GM19324 (cell line): Measurements from ENCODE around the gene TPM4.

Source experiments
- ATAC-seq: cut with Tn5 transposase; IDR thresholded peaks from one replicate; pipeline ENCODE4 v1.9.1; 2021; ENCODE audit warnings: mild to moderate bottlenecking, moderate library complexity; ENCODE audit not compliant: unreplicated experiment, low FRiP score

TPM4 gene

DNA sequence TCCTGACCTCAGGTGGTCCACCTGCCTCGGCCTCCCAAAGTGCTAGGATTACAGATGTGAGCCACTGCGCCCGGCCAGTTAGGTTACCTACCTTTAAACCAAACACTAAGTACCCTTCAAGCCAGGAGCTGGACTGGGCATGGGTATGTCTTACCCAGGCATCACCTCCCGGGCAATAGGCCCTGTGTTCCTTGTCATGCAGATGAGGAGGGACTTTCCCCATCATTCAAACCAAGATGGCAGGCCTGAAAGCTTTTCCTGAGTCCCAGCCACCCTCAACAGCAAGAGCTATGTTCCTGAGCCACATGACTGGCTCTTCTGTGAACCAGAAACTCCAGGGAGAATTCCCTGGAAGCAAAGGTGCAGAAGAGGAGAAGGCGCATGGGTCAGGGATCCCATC, 44.8 kb downstream of the TPM4 start:
- no peak for ATAC-seq

DNA sequence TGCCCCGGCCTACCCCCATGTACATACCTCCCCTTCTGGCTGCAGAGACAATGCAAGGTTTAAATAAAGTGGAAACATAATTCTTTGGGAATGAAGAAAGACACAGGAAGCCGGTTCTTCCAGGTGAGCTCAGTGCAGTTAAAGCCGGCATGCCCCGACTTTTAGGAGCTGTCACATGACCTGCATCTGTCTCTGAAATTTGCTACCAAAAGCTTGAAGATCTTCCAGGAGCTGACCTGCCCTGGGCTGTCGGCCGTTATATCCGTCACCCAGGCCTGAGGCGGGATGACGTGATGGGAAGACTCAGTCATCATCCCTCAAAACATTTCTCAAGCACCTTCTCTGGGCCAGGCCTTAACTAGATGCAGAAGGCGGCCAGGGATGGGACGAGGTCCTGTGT, 45.7 kb downstream of the TPM4 start:
- no peak for ATAC-seq

DNA sequence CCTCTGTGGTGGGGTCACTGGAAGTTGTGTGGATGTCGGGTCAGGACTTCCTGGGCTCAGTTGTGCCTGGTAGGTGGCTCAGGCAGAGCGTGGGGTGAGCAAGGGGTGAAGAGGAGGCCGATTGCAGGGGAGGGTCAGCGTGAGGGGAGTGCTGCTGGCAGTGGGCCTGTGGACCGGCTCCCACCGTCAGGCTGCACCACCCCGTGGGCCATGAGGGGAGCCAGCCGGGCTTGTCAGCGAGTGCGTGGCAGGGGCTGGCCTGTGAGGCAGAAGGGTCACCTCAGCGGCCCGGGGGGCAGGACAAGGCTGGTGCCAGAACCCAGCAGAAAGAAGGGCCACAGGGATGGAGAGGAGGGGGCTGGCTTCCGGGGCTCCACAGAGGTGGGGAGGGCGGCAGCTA, 48.7 kb downstream of the TPM4 start:
- ATAC-seq = no peak

DNA sequence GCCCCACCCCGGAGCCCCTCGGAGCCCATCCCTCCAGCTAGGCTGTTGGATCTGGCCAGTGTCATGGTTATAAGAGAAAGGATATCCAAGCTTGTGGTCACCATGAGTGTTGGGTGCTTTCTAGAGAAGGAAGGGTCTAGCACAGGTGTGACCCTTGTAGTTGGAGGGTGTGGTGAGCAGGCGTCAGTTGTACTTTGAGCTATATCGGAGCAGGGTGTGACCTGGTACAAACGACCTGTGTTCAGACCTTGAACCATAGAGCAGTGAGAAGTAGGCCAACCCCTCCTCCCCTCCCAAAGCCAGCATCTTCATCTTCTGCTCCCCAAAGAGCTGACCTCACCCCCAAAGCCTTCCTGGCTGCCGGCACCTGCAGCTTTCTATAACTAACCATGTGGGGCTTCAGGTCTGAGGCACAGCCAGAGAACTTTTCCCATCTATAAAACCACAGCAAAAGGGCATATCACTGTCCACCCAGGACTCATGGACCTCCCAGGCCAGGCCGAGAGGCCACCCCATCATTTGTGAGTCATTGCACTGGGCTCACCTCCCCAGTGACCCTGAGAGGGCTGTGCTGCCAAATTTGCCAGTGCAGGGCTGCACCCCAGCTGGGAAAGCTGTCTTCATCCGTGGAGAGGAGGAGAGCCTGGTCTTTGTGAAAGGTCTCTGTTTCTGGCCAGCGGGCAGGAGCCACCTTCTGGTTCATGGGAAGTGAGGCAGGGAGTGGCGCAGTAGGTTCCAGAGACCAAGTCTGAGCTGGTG, 49.6 kb downstream of the TPM4 start:
- no peak for ATAC-seq

DNA sequence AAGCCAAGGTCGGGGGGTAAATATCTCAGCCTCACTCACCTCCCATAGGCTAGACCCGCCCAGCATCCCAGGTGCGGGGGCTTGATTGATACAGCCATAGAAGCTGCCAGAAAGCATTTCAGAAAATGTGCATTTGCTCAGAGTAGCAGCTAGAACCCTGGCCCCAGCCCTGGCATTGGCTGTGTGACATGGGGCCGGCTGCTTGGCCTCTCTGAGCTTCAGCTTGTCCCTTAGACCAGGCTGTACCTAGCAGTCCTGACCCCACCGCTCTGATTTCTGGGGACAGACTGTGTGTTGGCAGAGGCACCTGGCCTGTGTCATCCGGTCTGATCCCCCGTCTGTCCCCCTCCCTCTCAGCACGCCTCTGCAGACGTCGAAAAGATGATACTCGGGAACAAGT, 50.8 kb downstream of the TPM4 start:
- no peak for ATAC-seq

DNA sequence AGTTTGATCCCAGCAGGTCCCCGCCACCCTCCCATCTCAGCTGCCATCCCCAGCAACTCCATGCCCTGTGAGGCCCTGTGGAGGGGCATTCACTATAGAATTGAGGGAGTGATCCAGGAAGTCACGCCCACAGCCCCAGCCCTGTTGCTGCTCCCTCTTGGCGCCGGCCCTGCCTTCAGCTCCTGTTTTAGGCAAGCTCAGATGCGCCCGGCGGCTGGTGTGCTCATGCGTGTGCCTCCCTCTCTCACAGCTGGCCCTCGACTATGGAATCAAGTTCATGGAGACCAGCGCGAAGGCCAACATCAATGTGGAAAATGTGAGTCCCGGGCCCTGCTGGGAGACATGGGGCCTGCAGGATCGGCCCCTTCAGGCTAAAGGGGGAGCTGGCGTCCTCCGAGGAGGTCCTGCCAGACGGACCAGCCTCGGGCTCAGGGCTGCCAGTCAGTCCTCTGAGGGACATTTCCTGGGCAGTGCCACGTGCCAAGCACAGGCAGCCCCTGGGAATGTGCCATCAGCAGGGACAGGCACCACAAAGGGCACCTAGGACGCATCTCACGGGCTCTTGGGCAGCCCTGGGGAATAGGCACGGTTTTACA, 51.6 kb downstream of the TPM4 start:
- ATAC-seq = no peak

DNA sequence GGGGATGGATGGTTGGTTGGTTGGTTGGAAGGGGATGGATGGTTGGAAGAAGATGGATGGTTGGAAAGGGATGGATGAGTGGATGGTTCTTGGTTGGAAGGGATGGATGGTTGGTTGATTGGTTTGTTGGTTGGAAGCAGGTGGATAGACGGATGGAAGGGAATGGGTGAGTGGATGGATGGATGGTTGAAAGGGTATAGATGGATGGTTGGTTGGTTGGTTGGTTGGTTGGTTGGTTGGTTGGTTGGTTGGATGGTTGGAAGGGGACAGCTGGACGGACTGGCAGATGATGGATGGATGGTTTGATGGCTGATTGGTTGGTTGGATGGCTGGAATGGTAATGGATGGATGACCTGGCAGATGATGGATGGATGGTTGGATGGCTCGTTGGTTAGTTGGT, 55.4 kb downstream of the TPM4 start:
- ATAC-seq = no peak

DNA sequence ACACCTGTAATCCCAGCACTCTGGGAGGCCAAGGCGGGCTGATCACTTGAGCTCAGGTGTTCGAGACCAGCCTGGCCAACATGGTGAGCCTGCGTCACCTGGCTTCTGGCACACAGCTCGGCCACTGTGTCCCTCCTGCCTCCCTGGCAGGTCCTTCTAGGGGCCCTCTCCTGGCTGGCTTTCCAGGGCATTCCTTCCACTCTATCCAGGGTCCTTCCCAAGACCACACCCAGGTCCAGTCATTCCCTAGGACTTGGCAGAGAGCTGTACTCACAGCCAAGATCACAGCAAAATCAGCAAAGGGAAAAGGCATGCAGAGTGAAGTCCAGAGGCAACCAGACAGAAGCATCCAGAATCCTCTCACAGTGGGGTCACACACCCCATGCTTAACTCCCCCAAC, 57.5 kb downstream of the TPM4 start:
- ATAC-seq = no peak

DNA sequence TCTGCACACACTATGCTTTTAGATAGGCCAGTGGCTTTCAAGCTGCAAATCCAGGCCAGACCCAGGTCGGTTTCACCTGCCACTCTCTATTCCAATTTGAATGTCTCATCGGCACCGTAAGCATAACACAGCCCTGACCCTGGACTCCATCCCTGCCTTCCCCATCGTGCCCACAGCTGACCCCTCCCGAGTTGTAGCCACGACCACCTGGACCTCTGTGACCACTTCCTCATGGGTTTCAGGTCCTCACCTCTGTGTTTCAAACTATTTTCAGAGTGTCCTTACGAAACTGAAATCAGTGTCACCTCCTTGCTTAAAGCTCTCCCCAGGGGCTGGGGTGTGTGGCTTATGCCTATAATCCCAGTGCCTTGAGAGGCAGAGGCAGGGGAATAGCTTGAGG, 58.2 kb downstream of the TPM4 start:
- peak; percentile 46 for ATAC-seq

DNA sequence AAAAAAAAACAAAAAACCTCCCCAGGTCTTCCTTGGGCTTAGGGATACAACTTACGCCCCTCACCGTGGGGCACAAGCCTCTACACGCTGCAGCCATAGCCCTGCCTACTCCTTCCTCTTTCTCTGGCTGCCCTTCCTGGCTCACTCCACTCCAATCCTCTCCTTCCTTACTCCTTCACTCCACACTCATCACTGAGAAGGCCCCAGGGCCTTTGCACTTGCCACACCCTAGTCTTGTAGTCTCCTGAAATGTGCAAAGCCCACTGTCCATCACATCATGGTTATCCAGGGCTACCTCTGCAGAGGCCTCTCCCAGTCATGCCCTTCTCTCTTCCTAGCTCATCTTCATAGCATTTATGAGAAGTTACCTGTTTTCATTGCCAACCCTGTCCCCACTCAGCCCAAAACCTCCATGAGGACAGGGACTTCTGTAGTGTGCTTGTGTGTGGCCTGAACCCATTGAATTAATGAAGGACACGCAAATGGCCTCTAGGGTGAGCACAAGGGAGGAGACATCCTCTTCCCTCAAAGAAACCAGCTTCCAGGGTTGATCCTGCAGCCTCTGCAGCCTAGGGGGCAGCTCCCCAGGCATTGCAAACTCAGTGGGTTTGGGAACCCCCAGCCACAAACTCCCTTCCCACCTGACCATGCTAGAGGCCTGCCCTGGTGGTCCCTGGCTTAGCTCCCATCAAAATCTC, 59.3 kb downstream of the TPM4 start:
- no peak for ATAC-seq

DNA sequence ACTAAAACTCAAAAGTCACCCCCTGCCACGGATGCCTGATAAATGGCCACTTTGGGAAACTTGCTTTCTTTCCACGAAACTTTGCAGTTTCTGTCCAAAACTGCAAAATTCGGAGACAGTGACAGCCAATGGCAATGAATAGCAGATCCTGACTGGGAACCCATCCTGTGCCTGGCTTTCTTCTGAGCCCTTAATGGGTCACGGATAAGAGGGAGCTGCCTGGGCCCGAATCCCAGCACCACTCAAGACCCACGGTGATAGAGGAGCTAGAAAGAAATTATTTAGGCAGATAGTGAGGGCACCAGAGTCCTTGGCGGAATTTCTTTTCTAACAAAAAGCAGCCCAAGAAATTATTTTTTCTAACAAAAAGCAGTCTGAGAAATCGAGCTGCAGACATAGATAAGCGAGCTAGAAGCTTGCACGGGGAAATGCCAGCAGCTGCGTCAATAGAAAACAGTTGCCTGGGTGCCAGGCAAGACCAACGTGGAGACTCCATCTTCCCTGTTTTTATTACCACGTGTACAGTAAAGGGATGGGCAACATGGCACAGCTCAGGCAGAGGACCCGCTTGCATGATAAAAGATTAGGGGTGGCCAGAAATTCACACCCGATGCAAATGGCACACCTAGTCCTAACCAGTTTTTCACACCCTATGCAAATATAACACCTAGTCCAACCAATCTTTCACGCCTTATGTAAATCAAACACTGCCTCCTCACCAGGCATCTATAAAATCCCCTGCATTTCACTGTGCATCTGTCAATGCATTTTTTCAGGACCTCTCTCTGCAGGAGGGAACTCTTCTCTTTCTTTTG, 60.1 kb downstream of the TPM4 start:
- ATAC-seq = no peak

DNA sequence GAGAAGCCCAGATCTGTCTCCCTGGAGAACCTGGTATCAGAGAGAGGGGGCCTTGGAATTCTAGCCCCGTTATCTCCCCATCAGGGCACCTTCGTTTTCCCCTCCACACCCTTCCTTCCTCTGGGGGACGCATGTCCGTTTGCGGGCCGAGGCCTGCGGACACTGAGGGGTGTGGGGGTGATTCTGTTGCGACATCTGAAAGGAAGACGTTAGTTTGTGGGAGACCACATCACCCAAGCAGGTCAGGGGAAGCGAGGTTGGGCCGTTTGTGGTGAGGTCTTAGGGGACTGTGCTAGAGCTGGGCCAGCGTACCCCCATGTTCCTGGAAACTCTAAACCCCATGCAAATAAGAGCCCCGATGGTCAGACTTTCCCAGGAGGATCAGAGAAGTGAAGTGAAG, 63.5 kb downstream of the TPM4 start:
- ATAC-seq = no peak

DNA sequence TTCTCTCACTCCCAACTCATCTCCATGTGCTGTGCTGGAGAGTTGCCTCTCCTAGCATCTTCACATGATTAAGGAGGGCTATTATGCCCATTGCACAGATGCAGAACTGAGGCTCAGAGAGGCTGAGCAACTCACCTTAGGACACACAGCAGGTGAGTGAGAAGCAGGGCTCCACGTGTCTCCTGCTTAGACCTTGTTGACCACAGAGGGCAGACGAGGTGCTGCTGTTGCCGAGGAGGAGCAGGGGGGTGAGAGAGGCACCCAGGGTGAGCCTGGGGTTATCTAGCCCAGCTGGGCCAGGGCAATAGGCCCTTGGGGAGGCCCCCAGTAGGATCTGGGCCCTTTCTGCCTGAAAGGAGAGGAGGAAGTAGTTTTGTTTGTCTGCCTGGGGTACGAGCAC, 64.7 kb downstream of the TPM4 start:
- ATAC-seq = no peak

DNA sequence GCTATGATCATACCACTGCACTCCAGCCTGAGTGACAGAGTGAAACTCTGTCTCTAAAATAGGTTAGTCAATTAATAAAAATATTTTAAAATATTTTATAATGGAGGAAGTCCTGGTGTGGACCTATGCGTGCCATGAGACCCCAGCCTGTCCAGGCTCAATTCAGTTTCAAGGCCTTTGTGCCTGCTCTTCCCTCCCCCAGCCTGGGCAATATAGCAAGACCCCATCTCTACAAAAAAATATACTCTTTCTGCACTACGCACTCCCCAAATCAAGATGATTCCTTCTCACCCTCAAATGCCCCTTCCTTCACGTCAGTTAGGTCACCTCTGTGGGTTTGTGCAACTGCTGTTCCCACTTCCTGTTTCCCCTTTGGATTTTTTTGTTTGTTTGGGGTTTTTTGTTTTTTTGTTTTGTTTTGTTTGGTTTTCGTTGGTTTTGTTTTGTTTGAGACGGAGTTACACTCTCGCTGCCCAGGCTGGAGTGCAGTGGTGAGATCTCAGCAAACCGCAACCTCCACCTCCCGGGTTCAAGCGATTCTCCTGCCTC, 65.8 kb downstream of the TPM4 start:
- ATAC-seq = no peak

DNA sequence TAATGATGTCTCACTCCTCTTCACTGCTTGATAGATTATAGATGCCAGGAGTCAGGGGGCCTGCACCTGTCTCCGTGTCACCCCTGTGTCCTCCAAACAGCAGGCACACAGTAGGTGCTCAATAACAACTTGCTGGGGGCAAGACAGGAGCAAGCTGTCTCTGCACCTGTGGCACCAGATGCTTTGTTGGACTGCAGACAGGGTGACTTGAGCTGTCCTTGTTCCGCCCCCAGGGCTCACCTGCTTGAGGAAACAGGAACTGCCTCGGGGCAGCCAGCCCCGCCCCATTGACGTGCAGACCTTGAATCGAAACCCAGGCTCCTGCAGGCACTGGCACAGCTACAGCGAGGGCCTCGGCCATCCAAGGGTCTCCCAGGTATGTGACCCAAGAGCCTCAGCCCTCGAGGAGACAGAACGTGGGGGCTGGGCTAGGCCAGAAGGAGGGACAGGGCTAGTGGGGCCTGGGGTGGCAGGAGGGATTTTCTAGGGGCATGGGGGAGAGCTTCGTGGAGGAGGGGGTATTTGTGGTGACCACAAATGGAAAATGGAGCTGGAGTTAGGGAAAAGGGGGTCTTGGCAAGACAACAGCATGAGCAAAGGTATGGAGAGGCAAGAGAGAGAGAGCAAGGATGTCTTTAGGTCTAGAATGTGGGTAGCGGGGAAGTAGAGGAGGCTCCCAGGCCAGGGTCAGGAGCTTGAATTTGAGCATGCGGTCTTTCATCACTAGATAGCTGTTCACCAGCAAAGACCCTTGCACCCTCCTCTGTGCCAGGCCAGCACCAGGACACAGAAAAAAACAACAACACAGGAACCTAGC, 67.3 kb downstream of the TPM4 start, which contains the start of gene HSH2D:
HSH2D (plus strand) TSS at position 287 of the 817 bp plus-strand sequence. CDS start 5,066 bp downstream, outside the sequence.
- peak; percentile 56 for ATAC-seq

DNA sequence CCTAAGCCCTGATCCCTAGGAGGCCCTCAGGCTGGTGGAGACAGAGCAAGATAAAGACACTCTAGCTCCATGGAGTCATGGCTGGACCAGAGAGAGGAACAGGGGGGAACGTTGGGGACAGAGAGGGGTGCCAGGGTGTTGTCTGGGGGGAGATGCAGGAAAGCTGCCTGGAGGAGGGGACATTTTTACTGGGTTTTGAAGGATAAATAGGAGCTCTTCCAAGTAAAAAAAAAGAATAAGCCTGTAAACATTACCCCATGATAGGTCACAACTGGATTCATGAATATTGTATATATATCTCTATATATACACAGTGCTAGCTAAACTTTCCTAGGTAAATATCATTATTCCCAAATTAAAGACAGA, 67.9 kb downstream of the TPM4 start:
- ATAC-seq = no peak

DNA sequence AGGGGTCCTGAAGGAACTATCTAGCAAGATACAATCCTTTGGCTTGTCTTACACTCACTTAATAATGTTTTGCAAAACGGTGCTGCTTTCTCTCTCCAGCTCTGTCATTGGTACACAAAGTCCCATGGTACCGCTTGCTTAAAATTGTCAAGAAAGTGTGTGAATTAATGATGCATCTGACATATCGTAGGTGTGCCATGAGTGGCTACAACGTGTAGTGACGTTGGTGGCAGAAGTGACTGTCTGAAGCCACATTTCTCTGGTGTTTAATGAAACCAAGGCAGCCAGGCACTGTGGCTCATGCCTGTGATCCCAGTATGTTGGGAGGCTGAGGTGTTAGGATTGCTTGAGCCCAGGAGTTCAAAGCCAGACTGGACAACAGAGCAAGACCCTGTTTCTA, 69.8 kb downstream of the TPM4 start:
- ATAC-seq = no peak

DNA sequence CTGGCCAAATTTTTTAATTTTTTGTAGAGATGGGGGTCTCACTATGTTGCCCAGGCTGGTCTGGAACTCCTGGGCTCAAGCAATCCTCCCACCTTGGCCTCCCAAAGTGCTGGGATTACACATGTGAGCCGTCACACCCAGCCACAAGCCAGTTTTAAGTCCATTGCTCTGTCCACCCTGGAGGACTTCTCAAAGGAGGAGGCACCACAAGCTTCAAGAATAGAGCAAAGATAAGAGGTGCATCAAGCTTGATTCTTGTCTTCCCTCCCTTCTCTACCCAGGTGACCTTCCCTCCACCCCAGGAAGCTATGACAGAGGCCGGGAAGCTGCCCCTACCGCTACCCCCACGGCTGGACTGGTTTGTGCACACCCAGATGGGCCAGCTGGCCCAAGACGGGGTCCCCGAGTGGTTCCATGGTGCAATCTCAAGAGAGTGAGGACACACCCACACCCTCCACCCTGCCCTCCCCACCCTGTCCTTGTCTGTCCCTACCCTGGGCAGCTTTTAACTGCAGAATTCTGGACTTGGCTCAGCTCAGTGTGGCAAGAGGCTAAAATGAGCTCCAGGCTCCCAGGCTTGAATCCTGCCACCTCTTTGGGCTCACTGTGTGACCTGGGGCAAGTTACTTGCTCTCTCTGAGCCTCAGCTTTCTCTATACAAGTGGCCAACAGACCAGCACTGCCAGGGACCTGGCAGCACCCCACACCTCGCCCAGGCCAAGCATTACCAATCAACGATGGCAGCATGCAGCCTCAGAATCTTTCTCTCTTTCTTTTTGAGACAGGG, 72.3 kb downstream of the TPM4 start:
- ATAC-seq = no peak
